Measurements from ENCODE around the gene CCL19. TPM values are rescaled to one million over a fixed set of nuclear protein-coding genes. Genes with fewer than 3 reads are reported as not detected.

CCL19 gene
- total RNA-seq, 1 experiment from 2014 or later, result not detected

- TF ChIP-seq ZNF274 (IDR thresholded peaks at IDR 0.05; ENCODE audit: low read depth, low read length) (no peak), TCF7L2 (IDR thresholded peaks at IDR 0.05; ENCODE audit: borderline replicate concordance, extremely low read depth, insufficient read depth, insufficient read length) (no peak), POLR2AphosphoS5 (IDR thresholded peaks at IDR 0.05; ENCODE audit: low read depth, low read length) (peak; percentile 86), ELF1 (IDR thresholded peaks at IDR 0.05; ENCODE audit: borderline replicate concordance, low read depth) (no peak), FOSL1 (IDR thresholded peaks at IDR 0.05; ENCODE audit: low read depth) (no peak), ATF3 (IDR thresholded peaks at IDR 0.05) (no peak), EZH2 (IDR thresholded peaks at IDR 0.05) (no peak), CTCF (IDR thresholded peaks at IDR 0.05 in 2 of 3, conservative IDR thresholded peaks at IDR 0.05 in 1 of 3; ENCODE audit: borderline replicate concordance in 1 of 3, insufficient read depth in 1 of 3, low read depth in 2 of 3, low read length in 2 of 3) (peak in 2 of 3 experiments; percentile 43 to 45; a peak in 4 of 6 replicates)
These were observed 44.6 kb downstream of the CCL19 start, which contains the start of gene GALT (continued) for GRCh38 chr9:34646211-34647083.

GRCh38 chr9:34644766-34645314 is 46.2 kb downstream of the CCL19 start:
- H3K9me3 ChIP-seq (ENCODE audit: control insufficient read depth in 1 of 2, insufficient read depth in 1 of 2, low read depth in 1 of 2, low read length in 2 of 2), result no peaks in the 10 kb centered on the region
- BruUV-seq (replicated peaks), result no TSS peak
- peaks cover 17 to 32% of the 10 kb centered on the region in 2 experiments; a peak in 3 of 4 replicates for H3K4me1 ChIP-seq (ENCODE audit: control insufficient read depth in 1 of 2, insufficient read depth in 2 of 2, low read length in 2 of 2)
- DNase-seq (ENCODE audit: low read depth, low spot score) (no peak), ATAC-seq (no peak)
- H3K27ac ChIP-seq (ENCODE audit: low read depth, low read length), result no peak overlapping the region
- H2AFZ ChIP-seq (ENCODE audit: low read depth, low read length, poor library complexity, severe bottlenecking), result no peak overlapping the region
- no peaks in the 10 kb centered on the region for H4K20me1 ChIP-seq (ENCODE audit: insufficient read depth)
- H3K9me2 ChIP-seq (ENCODE audit: insufficient read depth), result no peaks in the 10 kb centered on the region
- H3K79me2 ChIP-seq (ENCODE audit: insufficient read depth, low read length), result peaks cover 6% of the 10 kb centered on the region; the same call in 1 of the 2 replicates
- no peak overlapping the region for H3K4me3 ChIP-seq (replicated peaks in 1 of 2; ENCODE audit: low read depth in 1 of 2, low read length in 2 of 2)
- no peak overlapping the region for H3K4me2 ChIP-seq (ENCODE audit: low read length)
- no peak for TF ChIP-seq ATF3 (IDR thresholded peaks at IDR 0.05)
- TF ChIP-seq RAD21 (IDR thresholded peaks at IDR 0.05; ENCODE audit: low read depth), result no peak
- TF ChIP-seq EGR1 (IDR thresholded peaks at IDR 0.05; ENCODE audit: low read depth), result no peak
- no peak for TF ChIP-seq ELF1 (IDR thresholded peaks at IDR 0.05; ENCODE audit: borderline replicate concordance, low read depth)
- TF ChIP-seq EZH2 (IDR thresholded peaks at IDR 0.05), result no peak
- no peak for TF ChIP-seq ZNF274 (IDR thresholded peaks at IDR 0.05; ENCODE audit: low read depth, low read length)
- no peak for TF ChIP-seq CBX3 (IDR thresholded peaks at IDR 0.05; ENCODE audit: low read depth)
- no peak for TF ChIP-seq FOSL1 (IDR thresholded peaks at IDR 0.05; ENCODE audit: low read depth)
- TF ChIP-seq SRF (IDR thresholded peaks at IDR 0.05; ENCODE audit: low read depth), result no peak
- no peak for TF ChIP-seq EZH2phosphoT487 (IDR thresholded peaks at IDR 0.05; ENCODE audit: borderline replicate concordance)
- TF ChIP-seq POLR2A (IDR thresholded peaks at IDR 0.05; ENCODE audit: borderline replicate concordance, extremely low read depth, insufficient read depth, insufficient read length), result no peak
- no peak for TF ChIP-seq CEBPB (IDR thresholded peaks at IDR 0.05; ENCODE audit: low read depth)
- TF ChIP-seq REST (IDR thresholded peaks at IDR 0.05; ENCODE audit: low read depth), result no peak
- no peak for TF ChIP-seq POLR2AphosphoS5 (IDR thresholded peaks at IDR 0.05; ENCODE audit: low read depth, low read length)
- H3K9ac ChIP-seq (ENCODE audit: low read length), result no peak overlapping the region
- H3K27me3 ChIP-seq (ENCODE audit: insufficient read depth, low read length), result no peaks in the 10 kb centered on the region
- ChIA-PET RAD21 (ENCODE audit: low non-redundant PET in 1 of 2, low total read pairs in 2 of 2, uncharacterized antibody in 2 of 2, unreplicated experiment in 2 of 2) (no interaction called here), POLR2A (interaction anchor here (0.9 to 2.9 kb wide), 2 partner anchors 7 to 11 kb away, joined by 3 to 26 read pairs; partner anchors contain the start of gene SIGMAR1), CTCF (interaction anchor here (1.2 kb wide), 1 partner anchor 11 kb away, joined by 3 read pairs; no protein-coding TSS in a partner anchor)
- intact Hi-C loops (cut with micrococcal nuclease), result no loop called here
- peaks cover 0 to 6% of the 10 kb centered on the region in 2 experiments; a peak in 1 of 4 replicates for H3K36me3 ChIP-seq (ENCODE audit: control insufficient read depth in 1 of 2, insufficient read depth in 2 of 2, low read length in 2 of 2)

All from HCT116 (cell line).